Smooth muscle cell (in vitro differentiated cells): ENCODE measurements around the gene NEB. TPM values are rescaled to one million over a fixed set of nuclear protein-coding genes. Genes with fewer than 3 reads are reported as not detected.

ENCODE experiments used
- DNase-seq: peaks from one replicate; lab custom pipeline; 2025; ENCODE audit not compliant: unreplicated experiment; lab: John Stamatoyannopoulos, UW
- H2AFZ ChIP-seq: fragments of 200-600 bp; sonication (generic); 2 replicates; pipeline ENCODE4 v1.6.0; 2016; ENCODE audit warnings: antibody characterized with exemption, low read depth, mild to moderate bottlenecking
- H3F3A ChIP-seq: fragments of 200-600 bp; sonication (generic); 2 replicates; pipeline ENCODE4 v1.6.0; 2017; ENCODE audit warnings: antibody characterized with exemption, low read depth
- H3K27ac ChIP-seq: fragments of 200-600 bp; sonication (generic); 2 replicates; pipeline ENCODE4 v1.5.1; 2016; ENCODE audit warnings: low read depth, mild to moderate bottlenecking
- H3K27me3 ChIP-seq: fragments of 200-600 bp; sonication (generic); 2 replicates; pipeline ENCODE4 v1.6.1; 2016; ENCODE audit warnings: low read depth, mild to moderate bottlenecking
- H3K36me3 ChIP-seq: fragments of 200-600 bp; sonication (generic); 2 replicates; pipeline ENCODE4 v1.5.1; 2016; ENCODE audit warnings: low read depth
- H3K4me1 ChIP-seq: fragments of 200-600 bp; sonication (generic); 2 replicates; pipeline ENCODE4 v1.5.1; 2016; ENCODE audit warnings: low read depth
- H3K4me2 ChIP-seq: fragments of 200-600 bp; sonication (generic); 2 replicates; pipeline ENCODE4 v1.6.0; 2016; ENCODE audit warnings: mild to moderate bottlenecking
- H3K4me3 ChIP-seq: fragments of 200-600 bp; sonication (generic); 2 replicates; pipeline ENCODE4 v1.5.1; 2016; ENCODE audit warnings: mild to moderate bottlenecking
- H3K79me2 ChIP-seq: fragments of 200-600 bp; sonication (generic); 2 replicates; pipeline ENCODE4 v1.6.0; 2016; ENCODE audit warnings: low read depth, mild to moderate bottlenecking
- H3K9ac ChIP-seq: fragments of 200-600 bp; sonication (generic); 2 replicates; pipeline ENCODE4 v1.6.0; 2016; ENCODE audit warnings: low read depth
- H3K9me3 ChIP-seq: fragments of 200-600 bp; sonication (generic); replicated peaks from 2 replicates; pipeline ENCODE4 v1.5.1; 2016; ENCODE audit warnings: low read depth
- H4K20me1 ChIP-seq: fragments of 200-600 bp; sonication (generic); 2 replicates; pipeline ENCODE4 v1.6.0; 2016; ENCODE audit warnings: low read depth
- WGBS: methylation state at CpG from one replicate; pipeline ENCODE4 v1.1.7; 2016; ENCODE audit warnings: low lambda C conversion rate; 5-methylcytosine and 5-hydroxymethylcytosine counted together
- polyA plus RNA-seq: library from polyadenylated mRNA; unstranded; fragments of >200 nt; fragmentation: Nextera tagmentation; extraction: Ambion mirVana; gene quantifications from 2 replicates; pipeline ENCODE4 v1.2.1, GENCODE V29; 2016
- total RNA-seq: library from RNA; depleted of rRNA; stranded (reverse); fragments of >200 nt; gene quantifications from 2 replicates; pipeline ENCODE4 v1.2.3, GENCODE V29; 2014
- TF ChIP-seq, protein P1 (sequence below): fragments of 200-600 bp; sonication (generic); IDR thresholded peaks from 2 replicates; pipeline ENCODE4 v1.5.1; 2017; ENCODE audit warnings: borderline replicate concordance, mild to moderate bottlenecking, antibody characterized with exemption; ENCODE audit not compliant: insufficient read depth, poor library complexity, severe bottlenecking

The NEB gene
- total and polyA plus RNA-seq, 2 experiments from 2014 or later, result 0.18 to 1.3 TPM

DNA sequence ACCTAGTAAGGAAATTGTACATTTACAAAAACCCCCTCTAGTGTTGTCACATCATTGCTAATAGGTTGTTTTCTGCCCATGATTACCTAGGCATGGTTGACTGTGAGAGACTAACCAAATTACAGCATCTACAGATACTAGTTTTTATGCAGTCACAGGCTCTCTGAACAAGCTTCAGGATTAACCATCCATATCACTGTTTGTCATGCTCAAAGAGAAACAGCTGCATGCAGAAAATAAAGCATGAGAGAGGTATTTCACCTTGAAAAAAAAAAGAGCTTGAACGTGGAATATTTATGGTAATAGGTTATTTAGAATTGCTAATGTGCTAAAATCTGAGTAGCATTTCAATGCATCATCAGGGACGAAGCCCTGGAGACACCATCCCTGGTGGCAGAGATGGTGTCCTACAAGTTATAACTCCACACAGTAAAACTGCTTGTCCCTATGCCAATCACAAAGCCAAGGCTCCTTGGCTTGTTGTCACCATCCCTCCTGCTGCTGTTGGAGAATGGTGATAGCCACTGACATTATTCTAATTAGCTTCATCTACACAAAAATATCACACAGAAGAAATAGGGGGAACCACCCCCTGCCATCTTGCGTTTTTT lies 5.4 kb downstream of the NEB start:
- 55% methylated on average over 3 of the region's 3 CpGs for WGBS

DNA sequence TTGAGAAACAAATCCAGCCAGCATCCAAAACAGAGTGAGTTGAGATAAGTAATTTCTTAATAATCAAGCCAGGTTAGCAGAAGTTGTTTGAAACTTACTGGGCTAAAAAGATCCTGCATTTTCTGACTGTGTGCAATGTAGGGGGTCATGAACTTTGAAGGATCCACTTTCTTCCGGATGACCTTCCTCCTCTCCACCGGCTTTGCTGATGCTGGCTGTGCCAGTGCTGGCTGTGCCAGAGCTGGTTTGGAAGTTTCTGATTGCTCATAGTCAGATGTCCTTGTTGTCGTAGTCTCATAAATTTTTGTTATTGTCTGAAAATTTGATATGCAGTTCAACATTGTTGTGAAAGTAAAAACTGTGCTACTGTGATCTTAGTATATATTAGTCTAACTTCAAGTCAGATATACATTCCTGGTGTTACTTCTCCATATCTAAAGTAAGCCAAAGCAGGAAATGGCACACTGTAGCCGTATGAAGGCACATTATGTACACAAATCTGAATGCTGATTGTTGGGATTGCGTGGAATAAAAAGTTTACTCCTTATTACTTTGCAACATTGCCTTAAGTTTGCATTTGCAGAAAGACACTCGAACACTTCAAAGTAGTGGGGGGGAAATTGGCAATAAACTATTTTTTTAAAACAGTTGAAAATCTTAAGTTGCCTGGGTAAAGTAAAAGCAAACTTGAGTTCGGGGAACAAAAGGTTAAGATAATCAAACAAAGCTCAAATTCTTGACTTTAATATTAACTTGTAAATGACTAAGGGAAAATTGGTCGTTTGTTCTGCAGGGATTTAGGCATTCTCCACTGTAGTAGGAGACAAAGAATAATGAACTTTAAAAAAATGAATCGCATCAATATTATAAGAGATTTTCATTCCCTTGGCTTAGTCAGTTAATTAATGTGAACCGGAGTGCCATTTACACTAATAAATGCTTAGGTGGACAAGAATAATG lies 6.4 kb downstream of the NEB start:
- Histone ChIP-seq H3K79me2 (no peaks in the 10 kb centered on the region), H3K4me1 (no peaks in the 10 kb centered on the region), H3K4me3 (no peak overlapping the region), H3K4me2 (no peak overlapping the region), H3F3A (no peaks in the 10 kb centered on the region), H3K9ac (no peak overlapping the region), H3K9me3 (no peaks in the 10 kb centered on the region), H3K27me3 (no peaks in the 10 kb centered on the region), H2AFZ (no peak overlapping the region), H3K27ac (no peak overlapping the region), H3K36me3 (no peaks in the 10 kb centered on the region), H4K20me1 (no peaks in the 10 kb centered on the region)
- TF ChIP-seq, protein P1, sequence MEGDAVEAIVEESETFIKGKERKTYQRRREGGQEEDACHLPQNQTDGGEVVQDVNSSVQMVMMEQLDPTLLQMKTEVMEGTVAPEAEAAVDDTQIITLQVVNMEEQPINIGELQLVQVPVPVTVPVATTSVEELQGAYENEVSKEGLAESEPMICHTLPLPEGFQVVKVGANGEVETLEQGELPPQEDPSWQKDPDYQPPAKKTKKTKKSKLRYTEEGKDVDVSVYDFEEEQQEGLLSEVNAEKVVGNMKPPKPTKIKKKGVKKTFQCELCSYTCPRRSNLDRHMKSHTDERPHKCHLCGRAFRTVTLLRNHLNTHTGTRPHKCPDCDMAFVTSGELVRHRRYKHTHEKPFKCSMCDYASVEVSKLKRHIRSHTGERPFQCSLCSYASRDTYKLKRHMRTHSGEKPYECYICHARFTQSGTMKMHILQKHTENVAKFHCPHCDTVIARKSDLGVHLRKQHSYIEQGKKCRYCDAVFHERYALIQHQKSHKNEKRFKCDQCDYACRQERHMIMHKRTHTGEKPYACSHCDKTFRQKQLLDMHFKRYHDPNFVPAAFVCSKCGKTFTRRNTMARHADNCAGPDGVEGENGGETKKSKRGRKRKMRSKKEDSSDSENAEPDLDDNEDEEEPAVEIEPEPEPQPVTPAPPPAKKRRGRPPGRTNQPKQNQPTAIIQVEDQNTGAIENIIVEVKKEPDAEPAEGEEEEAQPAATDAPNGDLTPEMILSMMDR, result no peak
- no peak for DNase-seq
- 90% methylated on average over 10 of the region's 10 CpGs for WGBS

More for the DNA sequence above, 5.4 kb downstream of the NEB start:
- H3K4me2 ChIP-seq, result no peak overlapping the region
- H3K4me1 ChIP-seq, result no peaks in the 10 kb centered on the region
- no peaks in the 10 kb centered on the region for H3F3A ChIP-seq
- no peak overlapping the region for H2AFZ ChIP-seq
- no peak overlapping the region for H3K27ac ChIP-seq
- H3K27me3 ChIP-seq, result no peaks in the 10 kb centered on the region
- no peaks in the 10 kb centered on the region for H3K36me3 ChIP-seq
- TF ChIP-seq, protein P1, result no peak
- no peaks in the 10 kb centered on the region for H4K20me1 ChIP-seq
- DNase-seq, result no peak
- H3K4me3 ChIP-seq, result no peak overlapping the region
- no peak overlapping the region for H3K9ac ChIP-seq
- H3K9me3 ChIP-seq, result no peaks in the 10 kb centered on the region
- no peaks in the 10 kb centered on the region for H3K79me2 ChIP-seq

DNA sequence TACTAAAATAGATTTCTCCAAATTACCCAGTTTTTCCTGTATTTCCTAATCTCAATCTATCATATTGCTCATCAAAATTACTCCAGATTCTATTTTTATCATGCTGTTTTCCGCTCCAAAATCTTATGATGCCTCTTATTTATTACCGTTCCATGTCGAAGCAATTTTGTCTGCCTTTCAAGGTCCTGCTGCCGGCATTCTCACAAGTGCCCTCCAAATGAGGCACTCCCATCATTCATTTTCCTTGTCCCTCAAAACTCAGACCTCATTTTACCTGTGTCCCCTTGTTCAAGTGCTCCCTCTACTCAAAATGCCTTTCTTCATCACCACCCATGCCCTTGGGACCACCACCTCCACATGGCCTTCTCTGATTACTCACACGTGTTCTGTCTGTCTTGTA lies 13.1 kb downstream of the NEB start:
- no peak overlapping the region for H2AFZ ChIP-seq
- no peak overlapping the region for H3K4me2 ChIP-seq
- no peak overlapping the region for H3K4me3 ChIP-seq
- no peaks in the 10 kb centered on the region for H3K4me1 ChIP-seq
- H3K27me3 ChIP-seq, result no peaks in the 10 kb centered on the region
- H3K9ac ChIP-seq, result no peak overlapping the region
- TF ChIP-seq, protein P1, result no peak
- no peaks in the 10 kb centered on the region for H3K36me3 ChIP-seq
- no peaks in the 10 kb centered on the region for H3K9me3 ChIP-seq
- H4K20me1 ChIP-seq, result no peaks in the 10 kb centered on the region
- no peak overlapping the region for H3K27ac ChIP-seq
- H3F3A ChIP-seq, result no peaks in the 10 kb centered on the region
- H3K79me2 ChIP-seq, result no peaks in the 10 kb centered on the region
- WGBS, result 94% methylated on average over 5 of the region's 5 CpGs
- DNase-seq, result no peak
